Mucosa of rectum (tissue), 2 donors: Measurements from ENCODE around the gene KRTAP4-8.
"Not testable (repeated sequence)": the region's sequence is repeated elsewhere in the genome, so short reads cannot be mapped to it uniquely, and the experiment has no call there.

Source experiments
- H3K27ac ChIP-seq, 2 donors: one replicate each; pipeline ENCODE4 v1.7.0; 2013; ENCODE audit warnings: inconsistent platforms in 2 of 2, low read depth in 2 of 2, low read length in 2 of 2
- H3K27me3 ChIP-seq, 2 donors: one replicate each; pipeline ENCODE4 v1.7.0; 2013; ENCODE audit warnings: low read length in 2 of 2; ENCODE audit not compliant: control insufficient read depth in 2 of 2, insufficient read depth in 2 of 2
- H3K36me3 ChIP-seq, 2 donors: one replicate each; pipeline ENCODE4 v1.7.0; 2013; ENCODE audit warnings: low read length in 2 of 2; ENCODE audit not compliant: control insufficient read depth in 2 of 2, insufficient read depth in 2 of 2
- H3K4me1 ChIP-seq, 2 donors: one replicate each; pipeline ENCODE4 v1.7.0; 2013; ENCODE audit warnings: low read length in 2 of 2, mild to moderate bottlenecking in 1 of 2; ENCODE audit not compliant: control insufficient read depth in 2 of 2, insufficient read depth in 2 of 2
- H3K4me3 ChIP-seq, 2 donors: one replicate each; pipeline ENCODE4 v1.7.0; 2013; ENCODE audit warnings: low read length in 2 of 2
- H3K9ac ChIP-seq, 2 donors: one replicate each; pipeline ENCODE4 v1.7.0; 2013; ENCODE audit warnings: low read length in 2 of 2, low read depth in 1 of 2, mild to moderate bottlenecking in 1 of 2
- H3K9me3 ChIP-seq, 2 donors: one replicate each; pipeline ENCODE4 v1.7.0; 2013; ENCODE audit warnings: low read length in 2 of 2; ENCODE audit not compliant: control insufficient read depth in 2 of 2
- donor health status: healthy.
- donor health status: Normal muscosa, but diverticular disease.

KRTAP4-8 gene

DNA sequence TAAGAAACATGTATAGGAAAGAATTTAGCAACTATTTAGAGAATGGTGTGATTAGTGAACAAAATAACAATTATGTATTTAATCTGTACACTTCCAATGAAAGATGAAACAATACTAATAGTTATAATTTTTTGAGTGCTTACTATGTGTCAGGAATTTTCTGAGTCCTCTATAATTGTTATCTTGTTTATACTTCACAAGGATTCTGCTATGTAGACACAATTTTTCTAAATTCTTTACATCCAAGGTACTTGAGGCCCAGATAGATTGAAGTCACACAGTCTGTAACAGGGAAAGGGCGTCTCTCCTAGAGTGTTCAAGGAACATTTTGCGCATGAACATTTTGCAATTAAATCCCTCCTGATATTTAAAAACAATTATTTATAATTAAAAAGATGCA is 27.1 kb upstream of the KRTAP4-8 start:
- Histone ChIP-seq H3K4me3 (no peak overlapping the region), H3K27me3 (no peaks in the 10 kb centered on the region), H3K36me3 (no peaks in the 10 kb centered on the region), H3K27ac (no peak overlapping the region), H3K9ac (no peak overlapping the region), H3K9me3 (no peaks in the 10 kb centered on the region), H3K4me1 (no peaks in the 10 kb centered on the region)

DNA sequence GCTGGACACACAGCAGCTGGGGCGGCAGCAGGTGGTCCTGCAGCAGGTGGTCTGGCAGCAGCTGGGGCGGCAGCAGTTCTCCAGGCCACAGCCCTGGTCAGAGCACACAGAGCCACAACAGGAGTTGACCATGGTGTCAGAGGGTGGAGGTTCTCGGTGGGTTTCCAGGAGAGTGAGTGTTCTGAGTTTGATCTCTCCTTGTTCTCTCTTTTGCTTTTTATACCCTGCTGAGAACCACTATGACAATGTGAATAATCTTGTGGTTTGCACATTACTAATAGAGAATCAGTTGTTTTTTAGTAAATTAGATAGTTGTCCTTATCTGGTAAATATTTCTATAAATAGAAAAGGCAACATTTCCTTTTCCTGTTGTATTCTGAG is 26.0 kb upstream of the KRTAP4-8 start, which contains the start of gene KRTAP4-12:
TSS of gene KRTAP4-12 (minus strand) at position 192 of the 381 bp plus-strand sequence. CDS start at position 132, 60 bp downstream.
- H3K9me3 ChIP-seq, H3K9ac ChIP-seq, H3K36me3 ChIP-seq, H3K27ac ChIP-seq, H3K4me1 ChIP-seq, H3K27me3 ChIP-seq, H3K4me3 ChIP-seq: not testable (repeated sequence)

DNA sequence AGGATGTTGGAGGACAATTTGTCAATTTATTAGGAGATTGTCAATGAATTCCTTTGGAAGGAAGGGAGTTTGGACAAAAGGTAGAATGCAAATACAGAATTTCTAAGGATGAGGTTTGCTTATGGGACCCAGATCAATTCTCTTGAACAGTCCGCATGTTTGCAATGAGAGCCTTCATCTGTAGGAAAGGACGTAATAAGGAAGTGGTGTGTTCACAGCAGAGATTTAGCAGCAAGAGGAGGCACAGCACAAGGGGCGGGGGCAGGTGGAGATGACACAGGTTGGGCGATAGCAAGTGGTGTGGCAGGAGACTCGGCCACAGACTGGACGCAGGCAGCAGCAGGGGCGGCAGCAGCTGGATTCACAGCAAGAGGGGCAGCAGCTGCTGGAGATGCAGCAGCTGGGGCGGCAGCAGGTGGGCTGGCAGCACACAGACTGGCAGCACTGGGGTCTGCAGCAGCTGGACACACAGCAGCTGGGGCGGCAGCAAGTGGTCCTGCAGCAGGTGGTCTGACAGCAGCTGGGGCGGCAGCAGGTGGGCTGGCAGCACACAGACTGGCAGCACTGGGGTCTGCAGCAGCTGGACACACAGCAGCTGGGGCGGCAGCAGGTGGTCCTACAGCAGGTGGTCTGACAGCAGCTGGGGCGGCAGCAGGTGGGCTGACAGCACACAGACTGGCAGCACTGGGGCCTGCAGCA is 25.5 kb upstream of the KRTAP4-8 start:
- H3K27ac ChIP-seq, result not testable (repeated sequence)

GRCh38 chr17:41121742-41122141 is 23.8 kb upstream of the KRTAP4-8 start:
- Histone ChIP-seq H3K9me3 (no peaks in the 10 kb centered on the region), H3K4me3 (no peak overlapping the region), H3K27me3 (no peaks in the 10 kb centered on the region), H3K9ac (no peak overlapping the region), H3K4me1 (no peaks in the 10 kb centered on the region), H3K27ac (no peak overlapping the region), H3K36me3 (no peaks in the 10 kb centered on the region)

More for the DNA sequence above, 25.5 kb upstream of the KRTAP4-8 start:
- not testable (repeated sequence) for H3K4me3 ChIP-seq, H3K9me3 ChIP-seq, H3K27me3 ChIP-seq, H3K4me1 ChIP-seq, H3K9ac ChIP-seq, H3K36me3 ChIP-seq

DNA sequence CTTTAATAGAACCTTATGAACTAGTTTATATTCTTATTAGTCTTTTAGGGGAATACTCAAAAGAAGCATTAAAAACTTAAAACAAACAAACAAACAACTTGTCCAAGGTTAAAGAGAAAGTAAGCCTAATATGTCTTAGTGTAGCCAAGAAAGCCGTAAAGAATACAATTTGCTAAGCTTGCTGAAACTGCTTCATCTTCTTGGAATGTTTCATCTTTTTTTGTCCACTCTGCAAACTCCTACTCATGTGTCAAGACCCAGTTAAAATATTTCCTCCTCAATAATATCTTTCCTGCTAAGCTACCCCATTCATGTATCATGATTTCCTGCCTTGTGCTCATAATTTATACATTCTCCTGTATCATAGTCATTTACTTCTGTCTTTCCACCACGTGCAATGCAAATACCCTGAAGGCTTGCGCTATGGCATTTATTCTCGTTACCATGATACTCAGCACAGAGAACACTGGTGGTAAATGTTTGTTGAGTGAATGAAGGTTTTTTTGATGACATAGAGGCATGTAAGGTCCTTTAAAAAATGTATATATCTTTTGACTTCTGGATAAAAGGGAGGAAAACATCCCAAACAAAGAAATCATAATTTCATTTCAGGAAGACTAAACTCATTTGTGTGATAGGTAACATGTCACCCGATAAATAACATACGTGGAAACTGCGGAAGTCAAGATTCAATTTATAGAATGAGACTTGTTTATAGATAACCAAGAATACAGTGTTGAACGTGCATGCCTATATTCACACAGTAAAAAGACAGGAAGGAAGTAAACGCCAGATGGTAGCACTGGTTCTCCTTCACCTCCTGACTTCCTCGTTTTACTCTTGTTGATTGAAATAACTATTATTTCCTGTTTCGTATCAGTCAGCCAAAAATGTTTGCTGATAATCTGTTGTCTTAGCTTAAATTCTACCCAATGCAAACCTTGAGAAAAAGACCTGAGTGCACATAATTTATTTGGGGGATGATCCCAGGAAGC is 22.1 kb upstream of the KRTAP4-8 start:
- not testable (repeated sequence) for H3K4me3 ChIP-seq, H3K9ac ChIP-seq, H3K9me3 ChIP-seq, H3K27ac ChIP-seq, H3K27me3 ChIP-seq, H3K36me3 ChIP-seq, H3K4me1 ChIP-seq

DNA sequence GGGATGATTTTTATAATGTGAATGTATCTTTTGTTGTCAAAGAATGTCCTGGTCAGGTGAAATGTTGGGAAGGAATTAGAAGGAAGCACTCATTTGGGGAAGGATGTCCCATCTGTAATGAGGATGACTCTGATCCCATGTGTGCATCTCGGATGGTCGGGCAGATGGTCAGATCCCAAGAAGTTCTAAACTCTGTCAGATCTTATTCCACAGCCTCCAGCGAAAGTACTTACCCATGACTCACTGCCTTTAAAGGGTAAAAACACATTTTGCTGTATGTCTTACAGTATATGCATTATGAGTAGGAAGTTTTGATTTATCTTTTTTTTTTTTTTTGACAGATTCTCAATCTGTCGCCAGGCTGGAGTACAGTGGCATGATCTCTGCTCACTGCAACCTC is 20.8 kb upstream of the KRTAP4-8 start:
- Histone ChIP-seq H3K9ac (no peak overlapping the region), H3K9me3 (no peaks in the 10 kb centered on the region), H3K4me3 (no peak overlapping the region), H3K36me3 (no peaks in the 10 kb centered on the region), H3K27ac (no peak overlapping the region), H3K27me3 (no peaks in the 10 kb centered on the region), H3K4me1 (no peaks in the 10 kb centered on the region)

DNA sequence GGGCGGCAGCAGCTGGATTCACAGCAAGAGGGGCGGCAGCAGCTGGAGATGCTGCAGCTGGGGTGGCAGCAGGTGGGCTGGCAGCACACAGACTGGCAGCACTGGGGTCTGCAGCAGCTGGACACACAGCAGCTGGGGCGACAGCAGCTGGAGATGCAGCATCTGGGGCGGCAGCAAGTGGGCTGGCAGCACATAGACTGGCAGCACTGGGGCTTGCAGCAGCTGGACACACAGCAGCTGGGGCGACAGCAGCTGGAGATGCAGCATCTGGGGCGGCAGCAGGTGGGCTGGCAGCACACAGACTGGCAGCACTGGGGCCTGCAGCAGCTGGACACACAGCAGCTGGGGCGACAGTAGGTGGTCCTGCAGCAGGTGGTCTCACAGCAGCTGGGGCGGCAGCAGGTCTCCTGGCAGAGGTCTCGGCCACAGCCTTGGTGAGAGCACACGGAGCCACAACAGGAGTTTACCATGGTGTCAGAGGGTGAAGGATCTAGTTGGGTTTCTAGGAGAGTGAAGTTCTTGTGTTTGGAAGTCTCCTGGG is 20.0 kb upstream of the KRTAP4-8 start, which contains the start of gene KRTAP4-11:
TSS of gene KRTAP4-11 (minus strand) at position 528 of the 541 bp plus-strand sequence. CDS start at position 470, 58 bp downstream.
- H3K4me1 ChIP-seq, H3K4me3 ChIP-seq, H3K9ac ChIP-seq, H3K36me3 ChIP-seq, H3K27me3 ChIP-seq, H3K9me3 ChIP-seq, H3K27ac ChIP-seq: not testable (repeated sequence)

DNA sequence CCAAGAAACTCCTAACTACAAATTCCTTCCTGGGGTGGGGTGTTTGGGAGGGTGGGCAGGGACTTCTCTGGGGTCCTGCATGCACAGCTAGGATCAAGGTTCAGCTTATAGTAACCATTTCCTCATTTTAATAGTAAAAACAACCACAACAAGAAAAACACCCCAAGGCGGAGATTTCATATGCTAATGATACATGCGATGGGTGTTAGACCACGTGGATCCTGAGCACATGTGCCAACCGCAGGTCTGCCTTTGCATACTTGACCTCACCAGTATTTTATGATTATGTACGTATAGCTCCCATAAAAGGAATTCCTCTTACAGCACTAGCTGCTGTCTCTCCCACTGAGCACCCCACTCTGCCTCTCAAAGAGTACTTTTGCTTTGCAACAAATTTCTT is 18.4 kb upstream of the KRTAP4-8 start:
- no peaks in the 10 kb centered on the region for H3K27me3 ChIP-seq
- no peak overlapping the region for H3K27ac ChIP-seq
- H3K4me3 ChIP-seq, result no peak overlapping the region
- H3K9me3 ChIP-seq, result no peaks in the 10 kb centered on the region
- no peaks in the 10 kb centered on the region for H3K4me1 ChIP-seq
- H3K9ac ChIP-seq, result no peak overlapping the region
- no peaks in the 10 kb centered on the region for H3K36me3 ChIP-seq

DNA sequence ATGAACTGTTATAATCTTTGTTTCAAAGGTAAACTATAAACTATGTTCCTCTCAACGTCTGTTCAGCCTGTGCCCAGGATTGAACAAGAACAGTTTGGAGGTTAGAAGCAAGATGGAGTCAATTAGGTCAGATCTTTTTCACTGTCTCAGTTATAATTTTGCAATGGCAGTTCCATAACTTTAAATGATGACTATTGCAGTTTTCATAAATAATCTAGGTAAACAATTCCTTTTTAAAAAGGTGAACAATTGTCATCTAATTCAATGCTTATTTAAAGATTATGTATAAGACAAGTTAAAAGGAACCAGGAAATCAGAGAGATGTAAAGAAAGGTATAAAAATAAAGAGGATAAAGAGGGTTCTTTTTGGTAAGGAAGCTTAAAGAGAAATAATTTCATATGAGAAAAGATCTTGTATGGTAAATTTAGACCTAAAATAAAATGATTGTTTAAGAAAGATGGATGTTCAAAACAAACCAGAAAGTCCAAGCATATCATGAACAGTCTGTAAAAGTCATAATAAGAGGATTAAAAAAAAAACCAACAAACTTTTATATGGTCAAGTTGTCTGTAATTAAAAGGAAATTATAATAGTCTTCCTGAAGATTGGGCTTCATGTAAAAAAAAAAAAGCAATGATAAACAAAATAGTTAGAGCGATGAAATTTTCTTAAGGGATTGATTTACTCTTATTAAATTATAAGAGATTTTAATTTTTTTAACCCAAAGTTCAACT is 13.4 kb upstream of the KRTAP4-8 start:
- no peaks in the 10 kb centered on the region for H3K9me3 ChIP-seq
- H3K4me3 ChIP-seq, result no peak overlapping the region
- H3K9ac ChIP-seq, result no peak overlapping the region

More for the DNA sequence above, 13.4 kb upstream of the KRTAP4-8 start:
- Histone ChIP-seq H3K27ac (no peak overlapping the region), H3K36me3 (no peaks in the 10 kb centered on the region), H3K4me1 (no peaks in the 10 kb centered on the region), H3K27me3 (no peaks in the 10 kb centered on the region)
